GM23338 (cell line): ENCODE results near the gene XPR1.

ENCODE experiments used
- CREB1 ChIP-seq: fragments of 250-450 bp; sonication (Bioruptor Pico); IDR thresholded peaks from 2 replicates; pipeline ENCODE4 v1.5.0; 2020; ENCODE audit warnings: low read depth, mild to moderate bottlenecking, moderate library complexity
- CTCF ChIP-seq, 2 experiments: fragments of 200-600 bp in 1 of 2; sonication (generic) in 1 of 2; conservative IDR thresholded peaks; 2 replicates each; pipeline versions ENCODE4 v1.5.1 to v1.6.1; 2016 to 2017; ENCODE audit warnings: antibody characterized with exemption in 2 of 2, low read depth in 2 of 2, mild to moderate bottlenecking in 2 of 2, moderate library complexity in 1 of 2
- ETS1 ChIP-seq: IDR thresholded peaks from 2 replicates; pipeline ENCODE4 v1.6.1; 2016; ENCODE audit warnings: antibody characterized with exemption
- EZH2 ChIP-seq: fragments of 200-600 bp; sonication (generic); IDR thresholded peaks from one replicate; pipeline ENCODE4 v1.8.0; 2017; ENCODE audit warnings: antibody characterized with exemption, mild to moderate bottlenecking, low read depth; ENCODE audit not compliant: unreplicated experiment
- EZH2phosphoT487 ChIP-seq: fragments of 200-600 bp; sonication (generic); IDR thresholded peaks from one replicate; pipeline ENCODE4 v1.8.1; 2018; ENCODE audit warnings: antibody characterized with exemption; ENCODE audit not compliant: unreplicated experiment
- JUNB ChIP-seq: IDR thresholded peaks from one replicate; pipeline ENCODE4 v1.6.1; 2016; ENCODE audit warnings: antibody characterized with exemption; ENCODE audit not compliant: unreplicated experiment
- POLR2AphosphoS5 ChIP-seq: IDR thresholded peaks from 2 replicates; pipeline ENCODE4 v1.6.1; 2016; ENCODE audit warnings: antibody characterized with exemption, low read depth
- REST ChIP-seq: IDR thresholded peaks from one replicate; pipeline ENCODE4 v1.6.1; 2018; ENCODE audit warnings: antibody characterized with exemption; ENCODE audit not compliant: unreplicated experiment
- STAT1 ChIP-seq: IDR thresholded peaks from one replicate; pipeline ENCODE4 v1.6.1; 2016; ENCODE audit warnings: antibody characterized with exemption; ENCODE audit not compliant: unreplicated experiment
- ZNF114 ChIP-seq: fragments of 250-450 bp; sonication (Bioruptor Pico); IDR thresholded peaks from 2 replicates; pipeline ENCODE4 v1.5.0; 2020; ENCODE audit warnings: mild to moderate bottlenecking, moderate library complexity
- ZNF331 ChIP-seq: fragments of 250-450 bp; sonication (Bioruptor Pico); IDR thresholded peaks from 2 replicates; pipeline ENCODE4 v1.5.0; 2020; ENCODE audit warnings: low read depth, mild to moderate bottlenecking, moderate library complexity

- TF ChIP-seq ZNF331 (CRISPR knock-in tag): no peak
- no peak for TF ChIP-seq CTCF (conservative IDR thresholded peaks at IDR 0.05; ENCODE audit: low read depth in 2 of 2)
- no peak for TF ChIP-seq EZH2
- no peak for TF ChIP-seq EZH2phosphoT487
- no peak for TF ChIP-seq CREB1 (CRISPR knock-in tag)
- no peak for TF ChIP-seq POLR2AphosphoS5
- no peak for TF ChIP-seq REST
- no peak for TF ChIP-seq JUNB
- no peak for TF ChIP-seq STAT1
- no peak for TF ChIP-seq ZNF114 (CRISPR knock-in tag)
- no peak for TF ChIP-seq ETS1
Observed at GRCh38 chr1:180854456-180854855, 222.6 kb downstream of the XPR1 start.
